Endometrium (tissue), 2 donors: Measurements from ENCODE around the gene BRD2.

Source experiments
- FAIRE-seq: peaks from 2 replicates; lab custom pipeline; 2012; peaks lifted over from hg19 to GRCh38; lab: Jason Lieb, UNC
- donor health status: control.
- donor health status: control.

Gene BRD2

GRCh38 chr6:33030245-33030644 lies 61.9 kb downstream of the BRD2 start:
- FAIRE-seq = no peak
